ENCODE data around the gene SRGAP2C. TPM values are rescaled to one million over a fixed set of nuclear protein-coding genes. Genes with fewer than 3 reads are reported as not detected.

The SRGAP2C gene
- 5.7 to 10.9 TPM (median 6.9 TPM) in 5 replicates for total RNA-seq (2022; extraction: Qiagen RNA extraction)

GRCh38 chr1:121184290-121185127 is at the start of gene SRGAP2C, which contains the start of gene FAM72B:
TSS of gene SRGAP2C (plus strand) at chr1:121184975. CDS start at chr1:121187447, 2,472 bp downstream.
TSS of gene FAM72B (minus strand) at chr1:121184340. CDS start at chr1:121183489, 851 bp downstream.

Other genes starting within 250 kb of the SRGAP2C start
- 6.0 to 8.0 TPM (median 6.8 TPM) in 5 replicates for gene FAM72B, start 635 bp upstream of the SRGAP2C start, total RNA-seq (2022; extraction: Qiagen RNA extraction)

Measured in A549 treated with CORT108297 at 1 μM for 4 hours (cell line).